Testis (tissue), 3 donors: ENCODE data around the gene MDC1. TPM values are rescaled to one million over a fixed set of nuclear protein-coding genes. Genes with fewer than 3 reads are reported as not detected.
"Not testable (repeated sequence)": the region's sequence is repeated elsewhere in the genome, so short reads cannot be mapped to it uniquely, and the experiment has no call there.

Experiments
- DNase-seq: peaks from one replicate; pipeline ENCODE4 v3.0.0-alpha.2; 2019
- H3K27ac ChIP-seq, 2 donors: fragments of 200-600 bp; sonication (generic); one replicate each; pipeline ENCODE4 v1.5.1; 2019
- H3K27me3 ChIP-seq: fragments of 200-600 bp; sonication (generic); one replicate; pipeline ENCODE4 v1.5.1; 2019
- H3K36me3 ChIP-seq: fragments of 200-600 bp; sonication (generic); one replicate; pipeline ENCODE4 v1.5.1; 2017; ENCODE audit warnings: low read depth; ENCODE audit errors: missing control alignments
- H3K4me1 ChIP-seq: fragments of 200-600 bp; sonication (generic); one replicate; pipeline ENCODE4 v1.5.1; 2019
- H3K4me3 ChIP-seq, 2 donors: fragments of 200-600 bp; sonication (generic); one replicate each; pipeline ENCODE4 v1.5.1; 2017 to 2019
- H3K9me3 ChIP-seq: fragments of 200-600 bp; sonication (generic); one replicate; pipeline ENCODE4 v1.5.1; 2017
- POLR2A ChIP-seq: fragments of 450-650 bp; IDR thresholded peaks from one replicate; pipeline ENCODE4 v1.6.1; 2017; ENCODE audit warnings: antibody characterized with exemption, mild to moderate bottlenecking, moderate library complexity
- WGBS, 2 donors: methylation state at CpG; one replicate each; pipeline ENCODE4 v1.1.5; 2018; 5-methylcytosine and 5-hydroxymethylcytosine counted together
- intact Hi-C: fragments of 100-400 bp; cut with DNase I; formaldehyde crosslinking; loops from one replicate; pipeline ENCODE4 v1.15.1; 2023; ENCODE audit warnings: low total_unique reads
- polyA plus RNA-seq: library from polyadenylated mRNA; stranded (reverse); fragments of 350-450 nt; fragmentation: Illumina TruSeq; extraction: RNeasy Lipid Tissue Mini Kit (QIAGEN cat#74804); gene quantifications from one replicate; pipeline ENCODE4 v1.2.3, GENCODE V29; 2014; ENCODE audit warnings: low read depth, low replicate concordance; ENCODE audit not compliant: insufficient read depth
- total RNA-seq, 2 donors: library from RNA; depleted of rRNA; stranded (reverse); fragments of >200 nt; gene quantifications; one replicate each; pipeline ENCODE4 v1.2.3, GENCODE V29; 2016
- TF ChIP-seq, protein P1 (sequence below), 3 experiments: fragments of 450-650 bp in 2 of 3; fragments of 200-600 bp in 1 of 3; sonication (generic) in 1 of 3; IDR thresholded peaks; one replicate each; pipeline ENCODE4 v1.5.1; 2016 to 2019; ENCODE audit warnings: antibody characterized with exemption in 3 of 3, mild to moderate bottlenecking in 2 of 3, moderate library complexity in 1 of 3

MDC1 gene
- total and polyA plus RNA-seq, 3 donors from 2014 or later, result 56.6 to 155 (median 79.3) TPM

DNA sequence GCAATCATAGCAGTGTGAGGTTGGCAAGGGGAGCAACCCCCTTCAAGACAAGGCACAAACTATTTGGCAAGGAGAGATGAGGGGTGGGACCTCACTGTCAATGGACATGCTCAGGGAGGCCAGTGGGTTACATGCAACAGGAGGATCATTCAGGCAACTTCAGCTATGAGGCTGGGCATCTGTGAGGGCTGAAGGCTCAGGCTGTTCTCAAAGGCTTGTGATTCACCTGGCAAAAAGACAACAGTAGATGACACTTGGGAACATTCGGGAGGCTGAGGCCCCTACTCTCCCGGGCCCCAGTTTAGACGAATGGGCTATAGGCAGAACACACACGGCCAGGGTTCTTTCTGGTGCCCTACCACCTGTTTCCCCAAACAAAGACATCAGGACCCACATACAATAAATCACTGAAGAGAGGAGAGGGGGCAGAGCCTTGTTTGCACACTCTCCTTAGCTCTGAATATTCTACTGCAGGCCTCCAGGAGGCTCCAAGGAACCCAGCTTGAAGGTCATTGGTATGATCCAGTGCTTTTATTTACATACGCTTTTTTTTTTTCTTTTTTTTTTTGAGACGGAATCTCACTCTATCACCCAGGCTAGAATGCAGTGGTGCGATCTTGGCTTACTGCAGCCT lies 11.0 kb upstream of the MDC1 start:
- DNase-seq, result no peak
- H3K4me3 ChIP-seq, result no peak overlapping the region
- WGBS, 2 donors, result 46 to 56% methylated on average over 7 of the region's 7 CpGs
- H3K4me1 ChIP-seq, result peaks cover 10% of the 10 kb centered on the region
- H3K27me3 ChIP-seq, result no peaks in the 10 kb centered on the region
- no peak for TF ChIP-seq POLR2A
- TF ChIP-seq, protein P1, sequence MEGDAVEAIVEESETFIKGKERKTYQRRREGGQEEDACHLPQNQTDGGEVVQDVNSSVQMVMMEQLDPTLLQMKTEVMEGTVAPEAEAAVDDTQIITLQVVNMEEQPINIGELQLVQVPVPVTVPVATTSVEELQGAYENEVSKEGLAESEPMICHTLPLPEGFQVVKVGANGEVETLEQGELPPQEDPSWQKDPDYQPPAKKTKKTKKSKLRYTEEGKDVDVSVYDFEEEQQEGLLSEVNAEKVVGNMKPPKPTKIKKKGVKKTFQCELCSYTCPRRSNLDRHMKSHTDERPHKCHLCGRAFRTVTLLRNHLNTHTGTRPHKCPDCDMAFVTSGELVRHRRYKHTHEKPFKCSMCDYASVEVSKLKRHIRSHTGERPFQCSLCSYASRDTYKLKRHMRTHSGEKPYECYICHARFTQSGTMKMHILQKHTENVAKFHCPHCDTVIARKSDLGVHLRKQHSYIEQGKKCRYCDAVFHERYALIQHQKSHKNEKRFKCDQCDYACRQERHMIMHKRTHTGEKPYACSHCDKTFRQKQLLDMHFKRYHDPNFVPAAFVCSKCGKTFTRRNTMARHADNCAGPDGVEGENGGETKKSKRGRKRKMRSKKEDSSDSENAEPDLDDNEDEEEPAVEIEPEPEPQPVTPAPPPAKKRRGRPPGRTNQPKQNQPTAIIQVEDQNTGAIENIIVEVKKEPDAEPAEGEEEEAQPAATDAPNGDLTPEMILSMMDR (IDR thresholded peaks at IDR 0.05), result no peak
- intact Hi-C loops, result loop anchor here (10.0 kb wide), 1 partner anchor 1083 kb away; no protein-coding TSS in a partner anchor
- H3K36me3 ChIP-seq, result no peaks in the 10 kb centered on the region
- no peaks in the 10 kb centered on the region for H3K9me3 ChIP-seq
- H3K27ac ChIP-seq, result peak overlapping the region in 1 of 2 donors; percentile 32

- H3K27me3 ChIP-seq, result no peaks in the 10 kb centered on the region
- no peaks in the 10 kb centered on the region for H3K36me3 ChIP-seq
- H3K4me3 ChIP-seq, result no peak overlapping the region
- DNase-seq, result no peak
- H3K4me1 ChIP-seq, result peaks cover 20% of the 10 kb centered on the region
- WGBS, 2 donors, result 88 to 90% methylated on average over 11 of the region's 11 CpGs
- TF ChIP-seq, protein P1 (IDR thresholded peaks at IDR 0.05), result no peak
- TF ChIP-seq POLR2A, result no peak
- no peak overlapping the region for H3K27ac ChIP-seq
- intact Hi-C loops, result loop anchor here (10.0 kb wide), 1 partner anchor 1082 kb away; no protein-coding TSS in a partner anchor
- H3K9me3 ChIP-seq, result no peaks in the 10 kb centered on the region
Observed at GRCh38 chr6:30726506-30727413, 9.7 kb upstream of the MDC1 start.

GRCh38 chr6:30725713-30726505 lies 8.8 kb upstream of the MDC1 start:
- H3K36me3 ChIP-seq, result no peaks in the 10 kb centered on the region
- no peaks in the 10 kb centered on the region for H3K9me3 ChIP-seq
- H3K4me3 ChIP-seq, result no peak overlapping the region
- TF ChIP-seq, protein P1 (IDR thresholded peaks at IDR 0.05), result no peak
- TF ChIP-seq POLR2A, result no peak
- H3K27ac ChIP-seq, result no peak overlapping the region
- H3K4me1 ChIP-seq, result peaks cover 20% of the 10 kb centered on the region
- intact Hi-C loops, result loop anchor here (10.0 kb wide), 1 partner anchor 1081 kb away; no protein-coding TSS in a partner anchor
- 67 to 71% methylated on average over 2 to 3 of the region's 3 CpGs for WGBS, 2 donors
- no peak for DNase-seq
- no peaks in the 10 kb centered on the region for H3K27me3 ChIP-seq

GRCh38 chr6:30724906-30725667 lies 8.0 kb upstream of the MDC1 start:
- H3K4me1 ChIP-seq, result peaks cover 20% of the 10 kb centered on the region
- no peak overlapping the region for H3K27ac ChIP-seq
- no peaks in the 10 kb centered on the region for H3K27me3 ChIP-seq
- no peaks in the 10 kb centered on the region for H3K9me3 ChIP-seq
- intact Hi-C loops, result loop anchor here (10.0 kb wide), 1 partner anchor 1080 kb away; no protein-coding TSS in a partner anchor
- no peak for DNase-seq
- 46 to 47% methylated on average over 6 of the region's 6 CpGs for WGBS, 2 donors
- TF ChIP-seq POLR2A, result no peak
- TF ChIP-seq, protein P1 (IDR thresholded peaks at IDR 0.05), result no peak
- no peaks in the 10 kb centered on the region for H3K36me3 ChIP-seq
- H3K4me3 ChIP-seq, result no peak overlapping the region

GRCh38 chr6:30723843-30724741 lies 7.0 kb upstream of the MDC1 start:
- peaks cover 20% of the 10 kb centered on the region for H3K4me1 ChIP-seq
- intact Hi-C loops, result loop anchor here (2.0 to 10.0 kb wide), 2 partner anchors 45 to 1079 kb away; no protein-coding TSS in a partner anchor
- not testable (repeated sequence) for H3K9me3 ChIP-seq, H3K27me3 ChIP-seq, H3K27ac ChIP-seq, H3K4me3 ChIP-seq, DNase-seq, H3K36me3 ChIP-seq
- 68 to 75% methylated on average over 18 to 29 of the region's 29 CpGs for WGBS, 2 donors
